ENCODE results near the gene LRP1-AS. TPM values are rescaled to one million over a fixed set of nuclear protein-coding genes. Genes with fewer than 3 reads are reported as not detected.

Gene LRP1-AS
- total RNA-seq, 1 donor from 2014 or later: not detected

DNA sequence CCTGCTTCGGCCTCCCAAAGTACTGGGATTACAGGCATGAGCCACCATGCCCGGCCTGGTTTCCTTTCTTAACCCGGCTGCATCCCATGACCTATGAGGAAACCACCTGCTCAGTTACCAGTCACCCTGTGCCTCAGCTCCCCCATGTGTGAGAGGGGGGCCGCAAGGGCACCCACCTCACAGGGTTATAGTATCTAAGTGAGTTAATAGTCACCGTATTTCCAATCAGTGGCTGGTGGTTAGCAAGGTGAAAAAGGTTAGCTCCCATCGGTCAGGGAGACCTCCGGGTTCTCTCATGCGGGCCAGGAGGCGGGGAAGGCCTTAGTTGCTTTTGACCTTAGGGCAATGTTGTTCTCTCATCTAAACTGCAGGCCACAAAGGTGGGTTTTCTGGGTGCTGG is 12.5 kb downstream of the LRP1-AS start:
- Histone ChIP-seq H3K4me3 (ENCODE audit: insufficient read depth, low read depth, low read length) (no peak overlapping the region), H3K36me3 (ENCODE audit: insufficient read depth, low read length) (peaks cover 7% of the 10 kb centered on the region), H4K20me1 (ENCODE audit: insufficient read depth, low read length) (peaks cover 84% of the 10 kb centered on the region), H3K9ac (ENCODE audit: low read length) (peak overlapping the region; percentile 57), H3K4me2 (ENCODE audit: low read length) (peak overlapping the region; percentile 67), H3K27me3 (ENCODE audit: insufficient read depth, low read length) (no peaks in the 10 kb centered on the region), H3K4me1 (ENCODE audit: insufficient read depth, low read length) (peaks cover 67% of the 10 kb centered on the region), H3K9me3 (ENCODE audit: insufficient read depth, low read depth, low read length) (no peaks in the 10 kb centered on the region), H2AFZ (ENCODE audit: low read depth, low read length) (no peak overlapping the region), H3K27ac (ENCODE audit: low read depth, low read length) (peak overlapping the region; percentile 57), H3K79me2 (ENCODE audit: insufficient read depth, low read length) (peaks cover 86% of the 10 kb centered on the region)
- peaks cover 71% of the 10 kb centered on the region for H3K4me1 Mint-ChIP-seq (ENCODE audit: low read depth, unreplicated experiment)
- H3K9me3 Mint-ChIP-seq (ENCODE audit: unreplicated experiment): no peaks in the 10 kb centered on the region
- H3K4me3 Mint-ChIP-seq (ENCODE audit: unreplicated experiment): peak overlapping the region; percentile 24
- FAIRE-seq (no peak), DNase-seq (ENCODE audit: low read depth) (no peak)
- TF ChIP-seq EZH2 (IDR thresholded peaks at IDR 0.05; ENCODE audit: insufficient read depth, low read length): no peak
- TF ChIP-seq, protein P1, sequence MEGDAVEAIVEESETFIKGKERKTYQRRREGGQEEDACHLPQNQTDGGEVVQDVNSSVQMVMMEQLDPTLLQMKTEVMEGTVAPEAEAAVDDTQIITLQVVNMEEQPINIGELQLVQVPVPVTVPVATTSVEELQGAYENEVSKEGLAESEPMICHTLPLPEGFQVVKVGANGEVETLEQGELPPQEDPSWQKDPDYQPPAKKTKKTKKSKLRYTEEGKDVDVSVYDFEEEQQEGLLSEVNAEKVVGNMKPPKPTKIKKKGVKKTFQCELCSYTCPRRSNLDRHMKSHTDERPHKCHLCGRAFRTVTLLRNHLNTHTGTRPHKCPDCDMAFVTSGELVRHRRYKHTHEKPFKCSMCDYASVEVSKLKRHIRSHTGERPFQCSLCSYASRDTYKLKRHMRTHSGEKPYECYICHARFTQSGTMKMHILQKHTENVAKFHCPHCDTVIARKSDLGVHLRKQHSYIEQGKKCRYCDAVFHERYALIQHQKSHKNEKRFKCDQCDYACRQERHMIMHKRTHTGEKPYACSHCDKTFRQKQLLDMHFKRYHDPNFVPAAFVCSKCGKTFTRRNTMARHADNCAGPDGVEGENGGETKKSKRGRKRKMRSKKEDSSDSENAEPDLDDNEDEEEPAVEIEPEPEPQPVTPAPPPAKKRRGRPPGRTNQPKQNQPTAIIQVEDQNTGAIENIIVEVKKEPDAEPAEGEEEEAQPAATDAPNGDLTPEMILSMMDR (IDR thresholded peaks at IDR 0.05; ENCODE audit: insufficient read depth, low read depth, low read length): no peak
- H3K27ac Mint-ChIP-seq (ENCODE audit: unreplicated experiment): peak overlapping the region; percentile 76
- no peaks in the 10 kb centered on the region for H3K27me3 Mint-ChIP-seq (ENCODE audit: low read depth, unreplicated experiment)
- H3K36me3 Mint-ChIP-seq (ENCODE audit: low read depth, unreplicated experiment): peaks cover 17% of the 10 kb centered on the region

DNA sequence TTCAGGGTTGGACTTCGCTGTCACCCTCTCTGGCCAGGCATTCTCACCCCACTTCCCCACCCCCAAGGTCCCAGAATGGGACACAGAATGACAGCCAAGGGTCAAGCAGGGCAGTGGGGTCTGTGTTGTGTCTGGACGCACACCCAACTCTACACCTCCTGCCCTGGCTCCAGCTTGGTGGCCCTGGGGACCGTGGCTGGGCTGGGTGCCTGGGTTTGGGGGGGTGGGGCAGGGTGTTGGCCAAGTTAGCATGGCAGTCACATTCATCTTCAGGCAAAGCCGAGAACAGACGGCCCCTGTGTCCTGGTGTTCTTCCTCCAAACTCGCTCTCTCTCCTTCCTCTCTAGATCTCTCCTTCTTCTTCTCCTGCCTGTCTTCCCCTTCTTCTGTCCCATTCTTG is 13.5 kb downstream of the LRP1-AS start:
- Mint-ChIP-seq H3K36me3 (ENCODE audit: low read depth, unreplicated experiment) (peaks cover 12% of the 10 kb centered on the region), H3K4me1 (ENCODE audit: low read depth, unreplicated experiment) (peaks cover 67% of the 10 kb centered on the region), H3K4me3 (ENCODE audit: unreplicated experiment) (peak overlapping the region; percentile 70), H3K27ac (ENCODE audit: unreplicated experiment) (peak overlapping the region; percentile 93), H3K27me3 (ENCODE audit: low read depth, unreplicated experiment) (no peaks in the 10 kb centered on the region), H3K9me3 (ENCODE audit: unreplicated experiment) (no peaks in the 10 kb centered on the region)
- H3K36me3 ChIP-seq (ENCODE audit: insufficient read depth, low read length): no peaks in the 10 kb centered on the region
- no peak for FAIRE-seq
- H3K27ac ChIP-seq (ENCODE audit: low read depth, low read length): peak overlapping the region; percentile 66
- peak overlapping the region; percentile 99 for H3K4me2 ChIP-seq (ENCODE audit: low read length)
- peak overlapping the region; percentile 39 for H3K9ac ChIP-seq (ENCODE audit: low read length)
- peaks cover 64% of the 10 kb centered on the region for H3K4me1 ChIP-seq (ENCODE audit: insufficient read depth, low read length)
- H3K9me3 ChIP-seq (ENCODE audit: insufficient read depth, low read depth, low read length): no peaks in the 10 kb centered on the region
- H3K79me2 ChIP-seq (ENCODE audit: insufficient read depth, low read length): peaks cover 92% of the 10 kb centered on the region
- TF ChIP-seq EZH2 (IDR thresholded peaks at IDR 0.05; ENCODE audit: insufficient read depth, low read length): no peak
- TF ChIP-seq, protein P1 (IDR thresholded peaks at IDR 0.05; ENCODE audit: insufficient read depth, low read depth, low read length): no peak
- no peaks in the 10 kb centered on the region for H3K27me3 ChIP-seq (ENCODE audit: insufficient read depth, low read length)
- H3K4me3 ChIP-seq (ENCODE audit: insufficient read depth, low read depth, low read length): no peak overlapping the region
- DNase-seq (ENCODE audit: low read depth): no peak
- peaks cover 79% of the 10 kb centered on the region for H4K20me1 ChIP-seq (ENCODE audit: insufficient read depth, low read length)
- no peak overlapping the region for H2AFZ ChIP-seq (ENCODE audit: low read depth, low read length)

DNA sequence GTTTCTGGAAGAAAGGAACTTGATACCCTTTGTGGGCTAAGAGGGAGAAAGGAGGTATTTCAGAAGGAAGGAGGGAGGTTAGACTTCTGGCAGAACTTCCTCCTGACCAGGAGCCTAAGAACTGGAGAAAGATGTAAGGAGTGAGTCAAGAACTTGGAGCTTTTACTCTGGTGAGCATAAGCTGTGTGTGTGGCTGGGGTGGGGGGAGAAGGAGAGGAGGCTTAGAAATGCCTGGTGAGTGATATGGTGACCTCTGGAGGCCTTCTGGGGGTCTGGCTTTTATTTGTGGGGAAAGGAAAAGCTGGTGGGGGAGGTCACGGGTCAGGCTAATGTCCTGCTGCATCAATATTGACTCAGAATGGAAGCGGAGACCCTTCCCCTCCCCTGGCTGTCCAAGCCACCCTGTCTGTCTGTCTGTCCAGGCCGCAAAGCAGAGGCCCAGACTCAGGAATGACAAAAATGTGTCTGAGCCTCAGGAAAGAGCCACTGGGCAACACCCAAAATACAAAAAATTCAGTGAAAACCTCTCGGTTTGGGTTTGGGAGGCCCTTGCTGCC is 14.3 kb downstream of the LRP1-AS start:
- FAIRE-seq: peak; percentile 84
- H3K9ac ChIP-seq (ENCODE audit: low read length): peak overlapping the region; percentile 87
- peaks cover 91% of the 10 kb centered on the region for H3K79me2 ChIP-seq (ENCODE audit: insufficient read depth, low read length)

More for the DNA sequence above, 14.3 kb downstream of the LRP1-AS start:
- no peaks in the 10 kb centered on the region for H3K27me3 Mint-ChIP-seq (ENCODE audit: low read depth, unreplicated experiment)
- H3K4me1 ChIP-seq (ENCODE audit: insufficient read depth, low read length): peaks cover 62% of the 10 kb centered on the region
- peak overlapping the region; percentile 93 for H3K27ac Mint-ChIP-seq (ENCODE audit: unreplicated experiment)
- TF ChIP-seq, protein P1 (IDR thresholded peaks at IDR 0.05; ENCODE audit: insufficient read depth, low read depth, low read length): no peak
- H3K36me3 ChIP-seq (ENCODE audit: insufficient read depth, low read length): no peaks in the 10 kb centered on the region
- peak overlapping the region; percentile 40 for H3K4me3 ChIP-seq (ENCODE audit: insufficient read depth, low read depth, low read length)
- H3K4me1 Mint-ChIP-seq (ENCODE audit: low read depth, unreplicated experiment): peaks cover 60% of the 10 kb centered on the region
- peaks cover 6% of the 10 kb centered on the region for H3K36me3 Mint-ChIP-seq (ENCODE audit: low read depth, unreplicated experiment)
- H3K27ac ChIP-seq (ENCODE audit: low read depth, low read length): peak overlapping the region; percentile 47
- no peaks in the 10 kb centered on the region for H3K27me3 ChIP-seq (ENCODE audit: insufficient read depth, low read length)
- peaks cover 70% of the 10 kb centered on the region for H4K20me1 ChIP-seq (ENCODE audit: insufficient read depth, low read length)
- peak overlapping the region; percentile 99 for H3K4me2 ChIP-seq (ENCODE audit: low read length)
- no peaks in the 10 kb centered on the region for H3K9me3 ChIP-seq (ENCODE audit: insufficient read depth, low read depth, low read length)
- H3K9me3 Mint-ChIP-seq (ENCODE audit: unreplicated experiment): no peaks in the 10 kb centered on the region
- peak overlapping the region; percentile 96 for H3K4me3 Mint-ChIP-seq (ENCODE audit: unreplicated experiment)
- no peak overlapping the region for H2AFZ ChIP-seq (ENCODE audit: low read depth, low read length)
- DNase-seq (ENCODE audit: low read depth): peak; percentile 61
